MM.1S (cell line): Measurements from ENCODE around the gene DCP1B.

Experiments
- EZH2phosphoT487 ChIP-seq: fragments of 300-600 bp; sonication (generic); IDR thresholded peaks from 2 replicates; pipeline ENCODE4 v1.6.1; 2018; ENCODE audit warnings: antibody characterized with exemption, low read length
- TF ChIP-seq, protein P1 (sequence below): fragments of 300-600 bp; sonication (generic); IDR thresholded peaks from 2 replicates; pipeline ENCODE4 v1.5.1; 2016; ENCODE audit warnings: antibody characterized with exemption, low read length, mixed read lengths

DNA sequence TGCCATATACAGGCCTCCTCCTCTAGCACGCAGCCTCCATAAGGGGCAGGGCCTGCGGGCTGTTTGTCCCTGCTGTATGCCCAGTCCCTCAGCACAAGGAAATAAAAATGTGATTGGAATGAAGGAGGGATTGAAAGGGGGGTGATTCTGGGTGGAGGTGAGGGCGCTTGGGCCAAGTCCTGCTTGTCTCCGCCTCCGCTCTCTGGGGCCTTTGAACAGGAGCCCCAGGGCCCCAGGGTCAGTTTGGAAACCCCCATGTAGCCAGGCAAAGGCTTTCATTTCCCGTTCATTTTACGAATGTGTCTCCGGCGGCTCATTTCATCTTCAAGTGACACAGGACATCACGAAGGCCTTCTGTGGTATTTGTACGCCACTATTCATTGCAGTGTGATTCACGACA is 81.3 kb downstream of the DCP1B start:
- TF ChIP-seq EZH2phosphoT487 = no peak
- TF ChIP-seq, protein P1, sequence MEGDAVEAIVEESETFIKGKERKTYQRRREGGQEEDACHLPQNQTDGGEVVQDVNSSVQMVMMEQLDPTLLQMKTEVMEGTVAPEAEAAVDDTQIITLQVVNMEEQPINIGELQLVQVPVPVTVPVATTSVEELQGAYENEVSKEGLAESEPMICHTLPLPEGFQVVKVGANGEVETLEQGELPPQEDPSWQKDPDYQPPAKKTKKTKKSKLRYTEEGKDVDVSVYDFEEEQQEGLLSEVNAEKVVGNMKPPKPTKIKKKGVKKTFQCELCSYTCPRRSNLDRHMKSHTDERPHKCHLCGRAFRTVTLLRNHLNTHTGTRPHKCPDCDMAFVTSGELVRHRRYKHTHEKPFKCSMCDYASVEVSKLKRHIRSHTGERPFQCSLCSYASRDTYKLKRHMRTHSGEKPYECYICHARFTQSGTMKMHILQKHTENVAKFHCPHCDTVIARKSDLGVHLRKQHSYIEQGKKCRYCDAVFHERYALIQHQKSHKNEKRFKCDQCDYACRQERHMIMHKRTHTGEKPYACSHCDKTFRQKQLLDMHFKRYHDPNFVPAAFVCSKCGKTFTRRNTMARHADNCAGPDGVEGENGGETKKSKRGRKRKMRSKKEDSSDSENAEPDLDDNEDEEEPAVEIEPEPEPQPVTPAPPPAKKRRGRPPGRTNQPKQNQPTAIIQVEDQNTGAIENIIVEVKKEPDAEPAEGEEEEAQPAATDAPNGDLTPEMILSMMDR = no peak
